Central memory CD4-positive, alpha-beta T cell (primary cell): ENCODE data around the gene ARMC12.

ENCODE experiments used
- DNase-seq: peaks from one replicate; pipeline ENCODE4 v3.0.0; 2022

The ARMC12 gene

DNA sequence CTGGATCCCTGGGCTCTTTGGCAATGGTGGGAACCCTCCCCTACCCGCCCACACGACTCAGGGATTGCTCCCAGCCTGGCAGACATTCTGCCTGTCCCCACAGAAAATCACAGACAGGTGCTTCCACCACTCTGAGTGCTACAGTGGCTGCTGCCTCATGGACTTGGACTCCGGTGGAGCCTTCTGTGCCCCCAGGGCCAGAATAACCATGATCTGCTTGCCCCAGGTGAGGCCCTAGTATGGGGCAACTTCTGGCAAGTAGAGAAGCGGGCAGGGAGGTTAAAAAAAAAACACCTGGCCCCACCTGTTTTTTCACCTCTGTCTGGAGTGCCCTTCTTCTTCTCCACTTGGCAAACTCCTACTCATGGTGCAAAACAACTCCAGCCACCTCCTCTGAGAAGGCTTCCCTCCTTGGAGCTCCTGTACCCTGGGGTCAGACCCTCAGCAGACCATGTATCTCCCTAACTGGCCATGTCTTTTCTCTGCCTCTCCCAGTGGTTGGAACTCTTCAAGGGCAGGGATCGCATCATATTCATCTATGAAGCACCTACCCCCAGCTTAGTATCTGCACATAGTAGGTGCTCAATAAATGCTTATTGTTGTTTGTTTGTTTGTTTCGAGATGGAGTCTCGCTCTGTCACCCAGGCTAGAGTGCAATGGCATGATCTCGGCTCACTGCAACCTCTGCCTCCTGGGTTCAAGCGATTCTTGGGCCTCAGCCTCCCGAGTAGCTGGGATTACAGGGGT lies 40.7 kb downstream of the ARMC12 start:
- no peak for DNase-seq

- DNase-seq, result no peak
Observed at GRCh38 chr6:35778437-35778836, 41.6 kb downstream of the ARMC12 start.

DNA sequence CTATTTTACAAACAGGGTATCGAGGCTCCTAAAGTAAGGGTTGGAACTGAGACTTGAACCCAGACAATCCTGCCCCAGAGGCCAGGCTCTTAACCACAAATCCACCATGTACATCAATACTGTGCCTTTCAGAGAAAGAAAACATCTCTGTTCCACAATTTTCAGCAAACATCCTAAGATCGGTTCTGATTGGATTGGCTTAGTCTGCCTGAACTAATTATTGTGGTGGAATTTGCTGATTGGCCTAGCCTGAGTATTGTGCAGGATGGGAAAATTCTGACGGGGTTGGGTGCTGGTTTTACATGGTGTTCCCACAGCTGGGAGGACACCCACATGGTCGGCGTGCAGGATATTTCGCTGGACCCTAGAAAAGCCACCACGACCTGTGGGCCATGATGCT lies 43.9 kb downstream of the ARMC12 start, which contains the start of gene CLPSL1:
CLPSL1 (plus strand) TSS at position 301 of the 400 bp plus-strand sequence; CDS start at position 393, 92 bp downstream.
- DNase-seq, result no peak

DNA sequence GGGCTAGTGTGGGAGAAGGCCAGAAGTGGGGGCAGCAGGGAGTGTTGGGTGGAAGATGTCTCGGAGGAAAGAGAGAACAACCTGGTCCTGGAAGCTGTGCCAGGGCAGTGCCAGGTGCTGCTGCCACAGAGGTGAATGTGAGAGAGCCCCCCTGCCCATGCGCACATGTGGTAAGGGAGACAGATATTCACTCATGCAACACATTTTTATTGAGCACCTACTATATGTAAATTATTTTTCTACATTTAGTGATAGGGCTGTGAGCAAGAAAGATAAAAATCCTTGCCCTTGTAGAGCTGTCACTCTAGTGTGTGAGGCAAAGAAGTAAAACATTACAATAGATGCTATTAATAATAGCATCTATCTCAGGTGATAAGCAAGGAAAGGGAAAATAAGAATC lies 44.5 kb downstream of the ARMC12 start:
- DNase-seq, result no peak

GRCh38 chr6:35782424-35782823 lies 45.6 kb downstream of the ARMC12 start:
- no peak for DNase-seq

GRCh38 chr6:35784200-35784599 lies 47.4 kb downstream of the ARMC12 start:
- DNase-seq, result no peak

DNA sequence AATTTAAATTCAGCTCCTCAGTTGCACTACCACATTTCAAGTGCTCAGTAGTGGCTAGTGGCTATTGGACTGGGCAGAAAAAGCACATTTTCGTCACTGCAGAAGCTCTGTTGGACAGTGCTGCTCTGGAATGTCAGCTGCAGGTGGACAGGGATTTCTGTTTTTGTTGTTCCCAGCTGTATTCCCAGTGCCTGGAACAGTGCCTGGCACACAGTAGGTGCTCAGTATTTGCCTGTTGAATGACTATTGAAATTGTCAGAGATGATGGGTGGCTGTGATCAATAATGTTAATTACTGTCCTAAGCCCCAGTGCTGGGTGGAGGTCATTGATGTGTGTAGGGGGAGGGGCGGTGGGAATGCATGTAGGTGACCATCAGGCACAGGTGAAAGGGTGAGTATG lies 49.4 kb downstream of the ARMC12 start:
- DNase-seq, result no peak

DNA sequence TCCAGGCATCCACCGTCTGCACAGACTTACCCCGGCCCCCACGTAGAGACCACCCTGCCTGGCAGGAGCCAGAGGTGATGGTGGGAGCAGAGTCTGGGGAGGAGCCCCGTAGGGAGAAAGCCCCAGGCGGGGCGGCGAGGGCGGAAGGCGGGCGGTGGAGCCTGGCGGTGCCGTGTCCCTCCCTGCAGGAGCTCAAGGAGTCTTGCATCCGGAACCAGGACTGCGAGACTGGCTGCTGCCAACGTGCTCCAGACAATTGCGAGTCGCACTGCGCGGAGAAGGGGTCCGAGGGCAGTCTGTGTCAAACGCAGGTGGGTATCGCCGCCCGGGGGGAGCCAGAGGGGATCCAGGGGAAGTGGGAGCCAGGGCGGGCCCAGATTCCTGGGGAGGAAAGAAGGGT lies 50.0 kb downstream of the ARMC12 start:
- DNase-seq, result no peak

GRCh38 chr6:35787266-35788218 lies 50.7 kb downstream of the ARMC12 start:
- no peak for DNase-seq

DNA sequence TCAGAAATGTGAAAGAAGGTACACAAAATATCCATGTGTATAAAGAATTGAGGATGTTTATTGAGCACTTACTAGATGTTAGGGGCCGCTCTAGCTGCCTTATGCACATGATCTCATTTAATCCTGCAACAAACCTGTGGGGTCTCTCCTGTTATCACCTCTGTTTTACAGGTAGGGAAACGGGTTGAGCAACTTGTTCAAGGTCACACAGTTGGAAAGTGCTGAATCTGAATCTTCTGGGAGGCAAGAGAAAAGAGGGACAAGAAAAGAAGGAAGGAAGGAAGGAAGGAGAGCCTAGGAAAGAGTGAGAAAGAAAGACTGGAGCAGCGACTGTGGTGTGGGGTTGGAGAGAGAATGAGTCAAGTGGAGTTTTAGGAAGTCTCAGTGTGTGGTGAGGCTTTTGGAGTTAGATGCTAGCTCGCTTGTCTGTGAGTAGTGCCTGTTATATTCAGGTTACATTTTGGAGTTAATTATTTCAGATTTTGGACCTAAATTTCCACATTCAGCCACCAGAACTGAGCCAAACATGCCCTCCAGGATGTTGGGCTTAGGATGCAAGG lies 51.7 kb downstream of the ARMC12 start:
- DNase-seq, result no peak

DNA sequence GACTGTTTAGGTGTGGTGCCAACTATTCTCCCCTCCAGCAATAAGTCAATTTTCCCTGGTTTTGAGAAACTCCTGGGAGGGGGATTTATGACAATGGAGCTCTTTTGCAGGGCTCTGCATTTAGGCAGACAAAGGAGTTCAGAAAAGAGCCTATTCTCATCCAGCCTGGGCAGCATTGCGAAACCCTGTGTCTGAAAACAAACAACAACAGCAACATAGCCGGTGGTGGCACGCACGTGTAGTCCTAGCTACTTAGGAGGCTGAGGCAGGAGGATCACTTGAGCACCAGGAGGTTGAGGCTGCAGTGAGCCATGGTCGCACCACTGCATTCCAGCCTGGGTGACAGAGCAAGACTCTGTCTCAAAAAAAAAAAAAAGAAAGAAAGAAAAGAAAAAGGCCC lies 53.9 kb downstream of the ARMC12 start:
- DNase-seq, result no peak

GRCh38 chr6:35794536-35795452 lies 58.0 kb downstream of the ARMC12 start:
- no peak for DNase-seq

DNA sequence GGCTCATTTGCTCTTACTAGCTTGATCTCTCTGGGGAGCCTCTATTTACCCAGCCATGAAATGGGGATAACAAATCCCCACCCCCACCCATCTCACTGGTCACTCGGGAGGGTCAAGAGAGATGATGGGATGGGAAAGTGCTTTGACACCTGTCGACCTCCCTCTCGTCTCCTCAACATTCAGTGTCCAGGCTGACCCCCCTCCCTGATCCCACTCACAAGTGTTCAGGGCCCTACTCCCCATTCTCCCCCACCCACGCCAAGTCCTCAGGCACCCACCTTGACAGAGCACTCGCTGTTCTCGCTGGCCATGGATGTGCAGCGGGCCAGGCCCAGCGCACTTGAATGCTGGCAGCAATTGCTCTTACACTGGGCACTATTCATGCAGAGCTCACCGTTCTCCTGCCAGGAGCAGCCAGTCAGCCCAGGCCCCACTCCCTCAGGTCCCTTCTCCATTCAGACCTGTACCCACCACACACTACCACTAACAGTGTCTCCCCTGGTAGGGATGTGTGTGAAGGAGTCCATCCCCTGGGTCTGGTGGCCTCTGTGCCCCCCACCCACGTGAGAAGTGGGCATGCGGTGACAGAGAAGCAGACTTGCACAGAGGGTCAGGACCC lies 58.7 kb downstream of the ARMC12 start:
- no peak for DNase-seq

- no peak for DNase-seq
Observed at GRCh38 chr6:35796236-35796635, 59.4 kb downstream of the ARMC12 start.

DNA sequence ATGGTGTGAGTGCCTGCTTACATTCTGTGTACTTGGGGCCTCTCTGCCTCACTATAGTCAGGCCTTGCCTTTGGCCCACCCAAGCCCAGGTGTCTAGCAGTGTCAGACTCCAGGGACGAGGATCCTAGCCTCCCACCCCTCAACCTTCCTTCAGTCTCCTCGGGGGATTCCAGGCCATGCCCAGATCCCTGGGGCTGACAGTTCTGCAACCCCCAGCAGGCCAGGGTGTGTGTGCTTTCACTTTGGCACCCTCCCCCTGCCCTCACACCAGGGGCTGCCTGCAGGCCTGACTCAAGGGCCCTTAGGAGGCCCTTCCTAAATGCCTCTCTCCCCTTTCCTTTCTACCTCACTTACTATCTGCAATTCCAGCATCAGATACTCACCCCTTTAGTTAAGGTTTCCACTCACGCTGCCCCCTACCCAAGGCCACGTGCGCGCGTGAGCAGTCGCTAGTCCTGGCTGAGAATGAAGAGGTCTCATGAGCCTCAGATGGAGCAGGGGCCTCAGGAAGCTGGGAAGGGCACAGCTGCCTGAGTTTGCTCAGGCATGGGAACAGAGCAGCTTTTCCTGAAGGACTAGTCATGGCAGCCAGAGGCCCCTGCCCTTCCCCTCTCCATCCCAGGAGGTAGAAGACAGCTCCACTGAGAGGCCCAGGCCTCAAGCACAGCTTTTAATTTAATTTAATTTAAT lies 61.1 kb downstream of the ARMC12 start:
- no peak for DNase-seq
